ENCODE data around the gene PRKD3.

PRKD3 gene

GRCh38 chr2:37324786-37325624, at the start of gene PRKD3:
PRKD3 (minus strand) TSS chr2:37324833; CDS start chr2:37316524, 8,309 bp downstream.
- peaks cover 42% of the 10 kb centered on the region for H3K79me2 ChIP-seq (ENCODE audit: insufficient read depth, low read length)
- peaks cover 30% of the 10 kb centered on the region for H3F3A ChIP-seq (ENCODE audit: insufficient read depth)
- no peak for TF ChIP-seq EZH2phosphoT487 (conservative IDR thresholded peaks at IDR 0.05; ENCODE audit: low read length)
- TF ChIP-seq CTCF (IDR thresholded peaks at IDR 0.05; ENCODE audit: insufficient read depth, low read length, poor library complexity, severe bottlenecking), result no peak
- no peaks in the 10 kb centered on the region for H3K9me3 ChIP-seq (ENCODE audit: insufficient read depth, low read length)
- peaks cover 14% of the 10 kb centered on the region for H3K36me3 ChIP-seq (ENCODE audit: low read length)
- H4K20me1 ChIP-seq (ENCODE audit: low read depth, low read length), result no peaks in the 10 kb centered on the region; the same call in 1 of the 2 replicates
- H3K4me2 ChIP-seq (ENCODE audit: low read depth, low read length, poor library complexity, severe bottlenecking), result peak within 1 kb of the TSS; percentile 98
- peak within 1 kb of the TSS; percentile 81 for H3K27ac ChIP-seq (ENCODE audit: low read depth, low read length)
- peak within 1 kb of the TSS; percentile 89 for H3K9ac ChIP-seq (ENCODE audit: low read length)
- no peaks in the 10 kb centered on the region for H3K27me3 ChIP-seq (ENCODE audit: low read length)
- no peaks in the 10 kb centered on the region for H3K9me2 ChIP-seq (replicated peaks; ENCODE audit: insufficient read depth, low read length)
- H2AFZ ChIP-seq (ENCODE audit: low read depth, low read length, severe bottlenecking), result peak within 1 kb of the TSS; percentile 82
- peak within 1 kb of the TSS; percentile 98 for H3K4me3 ChIP-seq (ENCODE audit: insufficient read depth, low read length, poor library complexity, severe bottlenecking)

- peaks cover 24% of the 10 kb centered on the region for H3F3A ChIP-seq (ENCODE audit: insufficient read depth)
- TF ChIP-seq CTCF (IDR thresholded peaks at IDR 0.05; ENCODE audit: insufficient read depth, low read length, poor library complexity, severe bottlenecking), result no peak
- no peak for TF ChIP-seq EZH2phosphoT487 (conservative IDR thresholded peaks at IDR 0.05; ENCODE audit: low read length)
- H3K27me3 ChIP-seq (ENCODE audit: low read length), result no peaks in the 10 kb centered on the region
- no peak overlapping the region for H3K4me2 ChIP-seq (ENCODE audit: low read depth, low read length, poor library complexity, severe bottlenecking)
- H3K36me3 ChIP-seq (ENCODE audit: low read length), result no peaks in the 10 kb centered on the region
- H4K20me1 ChIP-seq (ENCODE audit: low read depth, low read length), result no peaks in the 10 kb centered on the region
- H3K9ac ChIP-seq (ENCODE audit: low read length), result no peak overlapping the region
- no peaks in the 10 kb centered on the region for H3K9me3 ChIP-seq (ENCODE audit: insufficient read depth, low read length)
- H3K9me2 ChIP-seq (replicated peaks; ENCODE audit: insufficient read depth, low read length), result no peaks in the 10 kb centered on the region
- H3K27ac ChIP-seq (ENCODE audit: low read depth, low read length), result no peak overlapping the region
- no peak overlapping the region for H3K4me3 ChIP-seq (ENCODE audit: insufficient read depth, low read length, poor library complexity, severe bottlenecking)
- H3K79me2 ChIP-seq (ENCODE audit: insufficient read depth, low read length), result no peaks in the 10 kb centered on the region
- H2AFZ ChIP-seq (ENCODE audit: low read depth, low read length, severe bottlenecking), result no peak overlapping the region
These were observed 47.4 kb upstream of the PRKD3 start for GRCh38 chr2:37372000-37372399.

GRCh38 chr2:37370666-37371065, 46.0 kb upstream of the PRKD3 start:
- Histone ChIP-seq H4K20me1 (ENCODE audit: low read depth, low read length) (no peaks in the 10 kb centered on the region), H3F3A (ENCODE audit: insufficient read depth) (peaks cover 10% of the 10 kb centered on the region), H3K9ac (ENCODE audit: low read length) (no peak overlapping the region), H3K4me3 (ENCODE audit: insufficient read depth, low read length, poor library complexity, severe bottlenecking) (no peak overlapping the region), H3K27me3 (ENCODE audit: low read length) (no peaks in the 10 kb centered on the region), H3K4me2 (ENCODE audit: low read depth, low read length, poor library complexity, severe bottlenecking) (no peak overlapping the region), H3K27ac (ENCODE audit: low read depth, low read length) (no peak overlapping the region), H3K36me3 (ENCODE audit: low read length) (no peaks in the 10 kb centered on the region), H2AFZ (ENCODE audit: low read depth, low read length, severe bottlenecking) (no peak overlapping the region), H3K9me2 (replicated peaks; ENCODE audit: insufficient read depth, low read length) (no peaks in the 10 kb centered on the region), H3K79me2 (ENCODE audit: insufficient read depth, low read length) (no peaks in the 10 kb centered on the region), H3K9me3 (ENCODE audit: insufficient read depth, low read length) (no peaks in the 10 kb centered on the region)
- TF ChIP-seq CTCF (IDR thresholded peaks at IDR 0.05; ENCODE audit: insufficient read depth, low read length, poor library complexity, severe bottlenecking), result no peak
- TF ChIP-seq EZH2phosphoT487 (conservative IDR thresholded peaks at IDR 0.05; ENCODE audit: low read length), result no peak

Measured in SU-DHL-6 (cell line).